ENCODE measurements around the gene LRP1B.

LRP1B gene

DNA sequence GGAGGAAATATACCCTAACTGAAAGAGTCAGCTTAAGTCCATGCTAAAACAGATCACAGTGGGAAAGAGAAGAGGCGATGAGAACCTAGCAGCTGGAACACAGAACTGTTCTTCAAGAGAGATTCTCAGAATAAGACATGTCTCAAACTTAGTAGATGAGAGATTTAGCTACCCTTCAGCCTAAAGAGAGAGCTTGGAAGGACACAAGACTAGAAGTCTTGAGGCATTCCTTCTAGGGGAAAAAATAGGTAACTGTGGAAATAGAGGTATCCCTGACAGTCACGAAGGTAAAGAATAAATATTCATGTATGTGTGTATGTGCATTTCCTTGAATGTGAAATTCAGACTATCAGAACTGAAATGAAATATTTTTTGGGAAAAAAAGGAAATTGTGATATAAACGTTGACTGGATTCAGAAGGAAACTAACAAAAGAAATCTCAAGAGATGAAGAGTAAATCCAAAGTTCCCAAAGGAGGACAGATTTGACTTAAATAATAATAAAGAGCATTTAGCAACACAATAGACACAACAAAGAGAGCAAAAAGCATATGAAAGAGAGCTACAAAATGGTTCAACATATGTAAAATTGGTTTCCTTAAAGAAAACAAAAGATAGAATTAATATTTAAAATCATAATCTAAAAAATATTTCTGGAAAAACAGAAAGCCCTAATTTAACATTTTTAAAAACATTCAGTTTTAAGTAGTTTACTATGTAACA, 258.7 kb downstream of the LRP1B start:
- DNase-seq (ENCODE audit: extremely low spot score), result no peak
- ChIA-PET POLR2A (no interaction called here), CTCF (no interaction called here)
- TF ChIP-seq, protein P1, sequence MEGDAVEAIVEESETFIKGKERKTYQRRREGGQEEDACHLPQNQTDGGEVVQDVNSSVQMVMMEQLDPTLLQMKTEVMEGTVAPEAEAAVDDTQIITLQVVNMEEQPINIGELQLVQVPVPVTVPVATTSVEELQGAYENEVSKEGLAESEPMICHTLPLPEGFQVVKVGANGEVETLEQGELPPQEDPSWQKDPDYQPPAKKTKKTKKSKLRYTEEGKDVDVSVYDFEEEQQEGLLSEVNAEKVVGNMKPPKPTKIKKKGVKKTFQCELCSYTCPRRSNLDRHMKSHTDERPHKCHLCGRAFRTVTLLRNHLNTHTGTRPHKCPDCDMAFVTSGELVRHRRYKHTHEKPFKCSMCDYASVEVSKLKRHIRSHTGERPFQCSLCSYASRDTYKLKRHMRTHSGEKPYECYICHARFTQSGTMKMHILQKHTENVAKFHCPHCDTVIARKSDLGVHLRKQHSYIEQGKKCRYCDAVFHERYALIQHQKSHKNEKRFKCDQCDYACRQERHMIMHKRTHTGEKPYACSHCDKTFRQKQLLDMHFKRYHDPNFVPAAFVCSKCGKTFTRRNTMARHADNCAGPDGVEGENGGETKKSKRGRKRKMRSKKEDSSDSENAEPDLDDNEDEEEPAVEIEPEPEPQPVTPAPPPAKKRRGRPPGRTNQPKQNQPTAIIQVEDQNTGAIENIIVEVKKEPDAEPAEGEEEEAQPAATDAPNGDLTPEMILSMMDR (IDR thresholded peaks at IDR 0.05; ENCODE audit: control extremely low read depth, extremely low read depth, low read depth, missing control alignments), result no peak

DNA sequence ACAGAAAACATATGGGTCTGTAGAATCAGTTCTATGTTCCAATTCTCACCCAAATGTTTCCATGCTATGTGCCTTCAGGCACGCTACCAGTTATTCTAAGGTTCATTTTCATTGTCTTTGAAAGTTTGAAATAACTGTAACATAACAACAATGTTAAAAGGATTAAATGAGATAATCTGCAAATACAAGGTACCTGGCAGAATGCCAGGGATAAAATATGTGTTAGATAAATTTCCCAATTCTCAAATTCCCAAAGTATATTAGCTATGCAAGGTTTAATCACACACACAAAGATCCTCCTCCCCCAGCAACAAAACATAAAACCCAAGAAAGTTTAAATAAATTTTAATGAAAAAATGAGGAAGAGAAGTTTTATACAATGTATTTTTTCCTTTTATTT, 261.2 kb downstream of the LRP1B start:
- no peak for DNase-seq (ENCODE audit: extremely low spot score)
- POLR2A ChIA-PET, result no interaction called here
- TF ChIP-seq, protein P1 (IDR thresholded peaks at IDR 0.05; ENCODE audit: control extremely low read depth, extremely low read depth, low read depth, missing control alignments), result no peak
- CTCF ChIA-PET, result no interaction called here

- ChIA-PET CTCF (interaction anchor here (1.4 to 2.5 kb wide), 2 partner anchors 11 to 26 kb away, joined by 3 to 7 read pairs; no protein-coding TSS in a partner anchor), POLR2A (no interaction called here)
- TF ChIP-seq, protein P1 (IDR thresholded peaks at IDR 0.05; ENCODE audit: control extremely low read depth, extremely low read depth, low read depth, missing control alignments), result no peak
- no peak for DNase-seq (ENCODE audit: extremely low spot score)
Observed at GRCh38 chr2:141863964-141864363, 266.9 kb downstream of the LRP1B start.

- ChIA-PET CTCF (interaction anchor here (2.2 kb wide), 1 partner anchor 11 kb away, joined by 8 read pairs; no protein-coding TSS in a partner anchor), POLR2A (no interaction called here)
- TF ChIP-seq, protein P1 (IDR thresholded peaks at IDR 0.05; ENCODE audit: control extremely low read depth, extremely low read depth, low read depth, missing control alignments), result no peak
- DNase-seq (ENCODE audit: extremely low spot score), result no peak
Observed at GRCh38 chr2:141856215-141856919, 274.4 kb downstream of the LRP1B start.

GRCh38 chr2:141848191-141848590, 282.6 kb downstream of the LRP1B start:
- TF ChIP-seq, protein P1 (IDR thresholded peaks at IDR 0.05; ENCODE audit: control extremely low read depth, extremely low read depth, low read depth, missing control alignments), result no peak
- POLR2A ChIA-PET, result no interaction called here
- CTCF ChIA-PET, result no interaction called here
- no peak for DNase-seq (ENCODE audit: extremely low spot score)

- ChIA-PET POLR2A (no interaction called here), CTCF (interaction anchor here (2.4 kb wide), 1 partner anchor 13 kb away, joined by 8 read pairs; no protein-coding TSS in a partner anchor)
- TF ChIP-seq, protein P1 (IDR thresholded peaks at IDR 0.05; ENCODE audit: control extremely low read depth, extremely low read depth, low read depth, missing control alignments), result no peak
- DNase-seq (ENCODE audit: extremely low spot score), result no peak
Observed at GRCh38 chr2:141844231-141844630, 286.6 kb downstream of the LRP1B start.

Measured in GM10248 (cell line).